SKM-1 treated with dmso at 0.1 percent for 144 hours (cell line): ENCODE data around the gene ADPGK.
"Not testable (repeated sequence)": the region's sequence is repeated elsewhere in the genome, so short reads cannot be mapped to it uniquely, and the experiment has no call there.

ENCODE experiments used
- DNase-seq: peaks from one replicate; lab custom pipeline; 2025; ENCODE audit not compliant: unreplicated experiment; lab: John Stamatoyannopoulos, UW

Gene ADPGK

GRCh38 chr15:72751751-72752455, 31.7 kb downstream of the ADPGK start:
- no peak for DNase-seq

GRCh38 chr15:72749700-72750099, 33.9 kb downstream of the ADPGK start:
- DNase-seq = no peak

- DNase-seq = no peak
Measured at GRCh38 chr15:72740219-72740618, 43.3 kb downstream of the ADPGK start.

- DNase-seq = no peak
Measured at GRCh38 chr15:72737723-72738122, 45.8 kb downstream of the ADPGK start.

GRCh38 chr15:72737061-72737460, 46.5 kb downstream of the ADPGK start:
- DNase-seq = no peak

- no peak for DNase-seq
Measured at GRCh38 chr15:72735111-72735510, 48.4 kb downstream of the ADPGK start.

- no peak for DNase-seq
Measured at GRCh38 chr15:72733941-72734738, 49.4 kb downstream of the ADPGK start.

GRCh38 chr15:72732516-72732915, 51.0 kb downstream of the ADPGK start:
- no peak for DNase-seq

- DNase-seq = no peak
Measured at GRCh38 chr15:72732086-72732485, 51.5 kb downstream of the ADPGK start.

GRCh38 chr15:72728821-72729220, 54.7 kb downstream of the ADPGK start:
- DNase-seq = no peak

- DNase-seq = not testable (repeated sequence)
Measured at GRCh38 chr15:72728249-72728648, 55.3 kb downstream of the ADPGK start.

- no peak for DNase-seq
Measured at GRCh38 chr15:72727154-72727553, 56.4 kb downstream of the ADPGK start.

- DNase-seq = not testable (repeated sequence)
Measured at GRCh38 chr15:72725851-72726250, 57.7 kb downstream of the ADPGK start.

GRCh38 chr15:72725446-72725845, 58.1 kb downstream of the ADPGK start:
- DNase-seq = no peak

- no peak for DNase-seq
Measured at GRCh38 chr15:72724028-72724427, 59.5 kb downstream of the ADPGK start.

GRCh38 chr15:72722071-72722696, 61.4 kb downstream of the ADPGK start:
- peak; percentile 50 for DNase-seq

GRCh38 chr15:72708551-72709303, 74.8 kb downstream of the ADPGK start:
- not testable (repeated sequence) for DNase-seq

GRCh38 chr15:72706266-72706665, 77.3 kb downstream of the ADPGK start:
- DNase-seq = no peak
